Stimulated activated effector memory CD8-positive, alpha-beta T cell treated with anti-CD3 and anti-CD28 coated beads, Interleukin-12 subunit alpha, Interleukin-12 subunit beta, amount 100 ng/mL, for 72 hours (primary cell): ENCODE measurements around the gene GAS6.

ENCODE experiments used
- ATAC-seq: fragments of 150-1000 bp; cut with Tn5 transposase; 2 replicates; pipeline ENCODE4 v1.10.0; 2021
- DNase-seq, 2 donors: peaks; one replicate each; pipeline ENCODE4 v3.0.0; 2021 to 2022; ENCODE audit warnings: low spot score in 2 of 2
- H3K27ac Mint-ChIP-seq: one replicate; pipeline ENCODE4 v1.8.0; 2022; ENCODE audit warnings: mild to moderate bottlenecking, mixed read lengths
- H3K36me3 Mint-ChIP-seq: one replicate; pipeline ENCODE4 v1.8.0; 2022; ENCODE audit warnings: mild to moderate bottlenecking, mixed read lengths
- H3K4me1 Mint-ChIP-seq: one replicate; pipeline ENCODE4 v1.8.0; 2022; ENCODE audit warnings: mixed read lengths
- H3K4me3 Mint-ChIP-seq: one replicate; pipeline ENCODE4 v1.8.0; 2022; ENCODE audit warnings: mild to moderate bottlenecking, mixed read lengths
- H3K9me3 Mint-ChIP-seq: one replicate; pipeline ENCODE4 v1.8.0; 2022; ENCODE audit warnings: mixed read lengths

GAS6 gene

GRCh38 chr13:113785051-113786010 is 78.5 kb downstream of the GAS6 start:
- Mint-ChIP-seq H3K36me3 (no peaks in the 10 kb centered on the region), H3K4me1 (peaks cover 14% of the 10 kb centered on the region), H3K27ac (no peak overlapping the region), H3K9me3 (no peaks in the 10 kb centered on the region), H3K4me3 (no peak overlapping the region)
- peak; percentile 80 for ATAC-seq
- peak in 1 of 2 donors; percentile 62 for DNase-seq

DNA sequence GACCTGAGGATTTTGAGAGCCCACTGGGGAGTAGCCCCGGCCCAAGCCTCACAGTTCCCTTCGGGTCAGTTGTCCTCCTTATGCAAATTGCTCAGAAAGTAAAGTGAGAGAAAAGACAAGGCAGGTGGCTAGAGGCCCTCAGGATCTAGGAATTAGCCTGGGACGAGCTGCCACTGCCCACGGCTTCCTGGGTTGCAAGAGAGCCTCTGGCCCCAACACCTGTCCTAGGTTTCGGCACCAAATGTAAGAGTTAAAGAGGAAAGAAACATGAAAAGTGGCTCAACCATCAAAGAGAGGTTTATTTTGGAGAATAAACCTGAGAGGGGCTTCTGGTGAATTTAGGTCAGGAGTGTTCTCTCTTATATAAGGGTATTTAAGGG is 79.2 kb downstream of the GAS6 start:
- Mint-ChIP-seq H3K36me3 (no peaks in the 10 kb centered on the region), H3K4me3 (no peak overlapping the region), H3K4me1 (peaks cover 14% of the 10 kb centered on the region), H3K27ac (no peak overlapping the region), H3K9me3 (no peaks in the 10 kb centered on the region)
- no peak for ATAC-seq
- DNase-seq, result no peak

DNA sequence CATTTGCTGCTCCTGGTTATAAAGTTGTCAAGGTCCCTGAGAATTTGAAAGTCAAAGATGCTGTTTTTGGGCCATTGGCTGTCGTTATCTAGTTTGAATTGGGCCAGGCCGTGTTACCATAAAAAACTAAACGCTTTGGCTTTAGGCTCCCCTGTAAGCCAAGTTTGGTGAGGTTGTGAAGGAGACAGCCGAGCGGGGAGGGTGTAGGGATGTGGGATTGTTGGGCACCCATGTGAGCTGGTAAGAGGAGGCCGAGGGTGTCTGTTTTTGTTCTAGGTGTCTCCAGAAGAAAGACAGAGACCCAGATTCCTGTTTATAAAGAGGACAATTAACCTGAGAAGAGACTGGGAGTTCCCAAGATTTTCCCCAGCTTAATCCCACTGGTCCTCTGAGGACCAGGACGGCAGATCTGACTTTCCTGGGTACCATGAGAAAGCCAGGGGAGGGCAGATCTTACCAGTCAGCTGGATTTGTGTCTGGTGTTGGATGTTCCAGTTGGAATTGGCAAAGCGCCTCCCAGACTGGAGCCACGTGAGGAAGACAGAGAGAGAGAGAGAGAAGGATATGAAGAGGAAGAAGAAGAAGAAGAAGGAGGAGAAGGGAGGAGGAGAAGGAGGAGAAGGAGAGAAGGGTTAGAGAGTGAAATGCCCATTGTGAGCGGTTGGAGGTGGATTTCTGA is 79.8 kb downstream of the GAS6 start:
- Mint-ChIP-seq H3K4me3 (no peak overlapping the region), H3K27ac (no peak overlapping the region), H3K36me3 (no peaks in the 10 kb centered on the region), H3K9me3 (no peaks in the 10 kb centered on the region), H3K4me1 (peaks cover 14% of the 10 kb centered on the region)
- ATAC-seq (no peak), DNase-seq (no peak)

GRCh38 chr13:113783200-113783881 is 80.5 kb downstream of the GAS6 start:
- H3K4me3 Mint-ChIP-seq, result no peak overlapping the region
- no peaks in the 10 kb centered on the region for H3K36me3 Mint-ChIP-seq

DNA sequence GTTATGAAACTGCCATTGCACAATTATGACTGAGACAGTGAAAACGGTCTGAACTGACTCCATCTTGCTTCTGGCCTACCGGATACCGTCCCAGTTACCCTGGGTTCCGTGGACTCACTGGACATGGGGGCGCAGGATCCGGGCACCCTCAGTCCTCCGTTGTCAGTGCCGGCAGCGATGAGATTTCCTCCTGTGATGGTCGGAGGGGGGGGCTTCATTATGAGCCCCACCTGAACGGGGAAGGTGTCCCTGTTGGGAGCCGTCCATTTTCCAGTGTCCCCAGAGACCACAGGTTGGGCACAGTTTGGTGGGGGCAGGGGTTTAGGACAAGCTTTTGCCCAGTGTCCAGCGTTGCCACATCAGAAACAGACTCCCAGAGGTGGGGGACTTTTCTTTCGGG is 81.4 kb downstream of the GAS6 start:
- Mint-ChIP-seq H3K4me1 (peaks cover 14% of the 10 kb centered on the region), H3K36me3 (no peaks in the 10 kb centered on the region), H3K9me3 (no peaks in the 10 kb centered on the region), H3K4me3 (no peak overlapping the region), H3K27ac (no peak overlapping the region)
- ATAC-seq, result no peak
- no peak for DNase-seq

More at GRCh38 chr13:113783200-113783881, 80.5 kb downstream of the GAS6 start:
- no peaks in the 10 kb centered on the region for H3K9me3 Mint-ChIP-seq
- H3K4me1 Mint-ChIP-seq, result peaks cover 14% of the 10 kb centered on the region
- no peak for DNase-seq
- no peak for ATAC-seq
- peak overlapping the region; percentile 9 for H3K27ac Mint-ChIP-seq

GRCh38 chr13:113781571-113781970 is 82.3 kb downstream of the GAS6 start:
- no peaks in the 10 kb centered on the region for H3K9me3 Mint-ChIP-seq

DNA sequence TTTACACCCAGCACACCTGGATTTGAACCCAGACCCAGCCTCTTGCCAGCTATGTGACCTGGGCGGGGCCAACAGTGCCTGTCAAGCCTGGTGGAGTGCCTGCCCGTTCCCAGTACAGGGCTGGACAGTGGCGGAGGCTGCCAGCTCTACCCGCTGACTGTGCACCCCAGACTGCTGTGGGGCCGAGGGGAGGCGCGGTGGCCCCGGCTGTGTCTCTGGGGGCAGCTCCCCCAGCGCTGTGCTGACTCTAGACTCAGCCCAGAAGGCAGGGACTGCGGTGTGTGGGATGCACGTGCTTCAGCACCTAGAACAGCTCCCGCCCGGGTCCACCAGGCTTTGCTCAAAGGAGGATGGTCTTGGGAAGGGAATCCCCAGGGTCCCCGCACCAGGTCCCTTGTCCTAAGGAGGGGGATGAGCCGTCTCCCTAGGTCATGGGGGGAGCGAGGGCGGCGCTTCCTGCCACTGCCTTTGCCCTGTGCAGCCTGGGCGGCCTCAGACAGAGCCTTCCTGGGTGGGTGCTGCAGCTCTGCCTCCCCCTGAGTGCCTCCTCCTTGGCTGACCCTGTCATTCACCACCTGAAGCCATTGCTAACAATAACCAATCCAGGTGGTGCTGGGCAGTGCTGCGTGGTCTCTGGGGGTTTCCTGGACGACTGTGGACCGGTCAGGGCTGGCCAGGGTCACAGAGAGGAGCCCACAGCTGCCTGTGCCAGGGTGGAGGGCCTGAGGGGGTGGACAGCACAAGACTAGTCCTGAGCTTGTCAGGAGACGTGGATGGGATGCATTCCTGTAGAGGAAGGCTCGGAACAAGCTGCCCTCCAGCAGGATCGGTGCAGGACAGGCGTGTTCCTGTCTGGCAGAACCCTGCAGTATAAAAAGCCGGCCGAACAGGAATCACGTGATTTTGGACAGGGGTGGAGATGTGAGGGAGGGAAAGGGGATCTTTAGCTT is 86.3 kb downstream of the GAS6 start:
- no peaks in the 10 kb centered on the region for H3K9me3 Mint-ChIP-seq
- no peak overlapping the region for H3K4me3 Mint-ChIP-seq
- no peaks in the 10 kb centered on the region for H3K4me1 Mint-ChIP-seq
- no peaks in the 10 kb centered on the region for H3K36me3 Mint-ChIP-seq
- DNase-seq (no peak), ATAC-seq (no peak)
- H3K27ac Mint-ChIP-seq, result no peak overlapping the region

More at GRCh38 chr13:113781571-113781970, 82.3 kb downstream of the GAS6 start:
- Mint-ChIP-seq H3K27ac (no peak overlapping the region), H3K36me3 (no peaks in the 10 kb centered on the region), H3K4me1 (peaks cover 14% of the 10 kb centered on the region), H3K4me3 (no peak overlapping the region)
- no peak for DNase-seq
- no peak for ATAC-seq

DNA sequence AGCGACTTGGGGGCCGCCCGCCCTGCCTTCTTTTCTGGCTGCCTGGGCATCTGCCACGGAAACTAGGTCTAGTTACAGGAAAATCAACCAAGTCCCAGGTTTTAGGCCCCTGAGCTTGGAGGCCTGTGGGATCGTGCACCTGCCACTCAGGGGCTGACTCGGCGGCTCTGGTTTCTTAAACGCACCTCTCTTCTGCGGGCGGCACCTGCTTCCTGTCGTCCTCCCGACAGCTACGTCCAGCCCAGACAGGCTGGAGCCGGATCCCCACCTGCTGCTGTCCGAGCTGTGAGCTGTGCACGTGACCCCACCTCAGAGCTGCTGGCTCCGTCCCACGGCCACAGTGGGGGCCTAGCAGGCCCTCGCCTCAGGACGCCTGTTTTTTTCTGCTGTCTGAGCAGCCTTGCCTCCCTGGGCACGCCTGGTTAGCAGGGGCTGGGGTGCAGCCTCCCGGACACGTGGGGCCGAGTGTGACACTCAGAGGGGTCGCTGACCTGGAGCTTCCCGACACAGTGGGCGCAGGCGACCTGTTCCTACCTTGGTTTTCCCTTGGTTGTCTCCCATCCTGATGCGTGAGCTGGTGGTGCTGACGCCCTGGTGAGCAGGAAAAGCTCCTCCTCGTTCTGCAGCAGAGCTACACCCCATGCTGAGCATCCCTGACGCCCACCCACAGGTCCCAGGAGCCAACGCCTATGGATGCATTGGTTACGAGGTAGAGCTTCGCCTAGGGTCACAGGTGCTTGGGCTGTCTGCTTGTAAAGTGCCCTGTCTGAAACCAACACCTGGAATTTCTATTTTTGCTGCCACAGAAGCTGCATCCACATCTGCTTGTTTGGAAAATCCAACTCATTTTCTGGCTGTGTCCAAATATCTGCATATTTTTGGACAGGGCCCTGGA is 87.4 kb downstream of the GAS6 start:
- no peak for ATAC-seq
- no peak for DNase-seq
- Mint-ChIP-seq H3K36me3 (no peaks in the 10 kb centered on the region), H3K4me1 (peaks cover 7% of the 10 kb centered on the region), H3K27ac (no peak overlapping the region), H3K4me3 (no peak overlapping the region), H3K9me3 (no peaks in the 10 kb centered on the region)

DNA sequence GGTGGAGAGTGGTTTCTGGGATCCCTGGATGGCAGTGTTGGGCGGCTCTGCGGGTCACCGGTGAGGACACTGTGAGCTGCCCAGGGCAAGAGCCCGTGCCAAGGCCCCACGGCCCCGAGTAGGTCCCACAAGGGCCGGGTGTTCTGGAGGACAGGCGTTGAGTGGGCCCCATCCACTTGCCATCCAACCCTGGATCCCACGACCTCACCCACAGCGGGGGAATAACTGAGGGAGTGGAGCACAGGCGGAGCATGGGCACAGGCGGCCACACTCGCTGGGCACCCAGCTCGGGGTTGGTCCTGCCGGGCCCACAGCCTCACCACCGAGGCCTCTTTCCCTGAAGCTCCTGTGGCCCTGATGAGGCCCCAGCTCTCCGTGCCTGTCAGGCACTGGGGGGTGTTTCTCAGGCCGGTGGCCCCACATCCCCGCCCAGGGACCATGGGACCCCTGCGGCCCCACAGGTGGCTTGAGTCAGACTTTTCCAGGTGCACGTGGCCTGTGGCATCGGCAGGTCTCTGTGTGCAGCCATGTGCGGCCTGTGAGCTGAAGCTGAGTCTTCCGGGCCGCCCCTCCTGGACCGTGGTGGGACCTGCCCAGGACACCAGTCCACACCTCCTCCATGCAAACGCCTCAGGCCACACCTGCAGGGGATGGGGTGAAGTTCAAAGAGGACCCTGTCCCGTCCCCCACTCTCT is 88.3 kb downstream of the GAS6 start:
- Mint-ChIP-seq H3K4me3 (no peak overlapping the region), H3K36me3 (no peaks in the 10 kb centered on the region), H3K9me3 (no peaks in the 10 kb centered on the region), H3K4me1 (peaks cover 7% of the 10 kb centered on the region), H3K27ac (no peak overlapping the region)
- DNase-seq (no peak), ATAC-seq (no peak)

- ATAC-seq, result no peak
- DNase-seq, result no peak
Measured at GRCh38 chr13:113774177-113775107, 89.4 kb downstream of the GAS6 start.

GRCh38 chr13:113771709-113772331 is 92.1 kb downstream of the GAS6 start:
- no peaks in the 10 kb centered on the region for H3K9me3 Mint-ChIP-seq
- H3K4me3 Mint-ChIP-seq, result no peak overlapping the region
- H3K27ac Mint-ChIP-seq, result no peak overlapping the region
- H3K36me3 Mint-ChIP-seq, result no peaks in the 10 kb centered on the region
- peaks cover 7% of the 10 kb centered on the region for H3K4me1 Mint-ChIP-seq
- ATAC-seq, result peak; percentile 82
- DNase-seq, result no peak

More at GRCh38 chr13:113774177-113775107, 89.4 kb downstream of the GAS6 start:
- no peak overlapping the region for H3K27ac Mint-ChIP-seq
- H3K9me3 Mint-ChIP-seq, result no peaks in the 10 kb centered on the region
- H3K4me1 Mint-ChIP-seq, result peaks cover 7% of the 10 kb centered on the region
- H3K36me3 Mint-ChIP-seq, result no peaks in the 10 kb centered on the region
- H3K4me3 Mint-ChIP-seq, result no peak overlapping the region

DNA sequence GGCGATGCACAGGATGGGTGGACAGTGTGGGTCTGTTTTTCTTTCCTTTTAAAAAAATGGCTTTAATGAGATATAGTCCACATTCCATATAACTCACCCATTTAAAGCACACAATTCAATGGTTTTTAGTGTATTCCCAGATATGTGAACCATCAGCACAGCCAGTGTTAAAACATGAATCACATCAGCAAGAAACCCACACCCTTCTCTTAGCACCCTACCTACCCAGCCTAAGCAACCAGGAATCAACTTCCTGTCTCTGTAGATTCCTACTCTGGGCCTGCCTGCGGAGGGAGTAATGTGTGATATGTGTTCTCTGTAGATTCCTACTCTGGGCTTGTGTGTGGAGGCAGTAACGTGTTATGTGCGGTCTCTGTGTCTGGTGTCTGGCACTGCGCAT is 92.9 kb downstream of the GAS6 start:
- DNase-seq (no peak), ATAC-seq (no peak)
- peaks cover 7% of the 10 kb centered on the region for H3K4me1 Mint-ChIP-seq
- H3K4me3 Mint-ChIP-seq, result no peak overlapping the region
- no peaks in the 10 kb centered on the region for H3K9me3 Mint-ChIP-seq
- H3K27ac Mint-ChIP-seq, result no peak overlapping the region
- no peaks in the 10 kb centered on the region for H3K36me3 Mint-ChIP-seq
